ENCODE measurements around the gene ZNF207. TPM values are rescaled to one million over a fixed set of nuclear protein-coding genes. Genes with fewer than 3 reads are reported as not detected.
A peak's percentile ranks its signal among the peaks of the same experiment; 100 is the strongest.

The ZNF207 gene
- total and polyA plus RNA-seq, 10 of the 15 experiments (the other 5 are each of a cell fraction or from before 2014, with no cell fraction given) = 156 to 348 (median 205) TPM

DNA sequence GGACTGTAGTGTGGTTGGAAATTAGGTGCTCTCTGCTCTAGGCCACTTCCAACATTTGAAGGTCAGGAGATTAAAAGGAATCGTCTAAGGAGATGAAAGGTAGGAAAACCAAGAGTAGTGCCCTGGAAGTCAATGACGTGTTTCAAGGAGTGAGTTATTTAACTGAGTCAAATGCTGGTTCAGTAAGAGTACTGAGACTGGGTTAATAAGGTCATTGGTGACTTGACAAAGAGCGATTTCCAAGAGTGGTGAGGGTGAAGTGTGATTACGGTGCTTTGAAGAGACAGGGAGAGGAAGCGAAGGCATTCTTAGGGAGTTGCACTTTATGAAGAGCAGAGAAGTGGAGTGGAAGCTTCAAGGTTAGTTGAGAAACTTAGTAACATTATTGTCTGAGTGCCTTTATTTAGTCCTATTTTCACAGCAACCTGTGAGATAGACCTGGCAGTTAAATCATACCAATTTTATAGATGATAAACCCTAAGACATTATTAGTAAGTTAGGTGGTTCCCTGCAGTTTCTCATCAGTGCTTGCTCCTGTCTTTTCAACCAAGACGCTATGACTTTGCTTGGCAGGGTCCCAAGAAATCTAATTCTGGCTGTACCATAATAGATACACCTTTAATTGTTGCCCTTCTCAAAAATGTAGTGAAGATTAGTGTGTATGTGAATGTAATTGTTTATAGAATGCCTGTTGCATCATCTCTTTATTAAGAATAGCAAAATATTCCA is 5.9 kb downstream of the ZNF207 start (continued):
- TF ChIP-seq EP300 (IDR thresholded peaks at IDR 0.05; ENCODE audit: borderline replicate concordance in 1 of 2, control insufficient read depth in 1 of 2, low read depth in 2 of 2, low read length in 2 of 2) = no peak
- no peak for TF ChIP-seq SREBF1 (IDR thresholded peaks at IDR 0.05; ENCODE audit: low read length)
- no peak for TF ChIP-seq SREBF2 (IDR thresholded peaks at IDR 0.05; ENCODE audit: low read length)
- TF ChIP-seq IKZF1 (conservative IDR thresholded peaks at IDR 0.05) = no peak
- TF ChIP-seq MTA3 (IDR thresholded peaks at IDR 0.05; ENCODE audit: borderline replicate concordance, low read length) = no peak
- TF ChIP-seq PAX8 (IDR thresholded peaks at IDR 0.05) = no peak

DNA sequence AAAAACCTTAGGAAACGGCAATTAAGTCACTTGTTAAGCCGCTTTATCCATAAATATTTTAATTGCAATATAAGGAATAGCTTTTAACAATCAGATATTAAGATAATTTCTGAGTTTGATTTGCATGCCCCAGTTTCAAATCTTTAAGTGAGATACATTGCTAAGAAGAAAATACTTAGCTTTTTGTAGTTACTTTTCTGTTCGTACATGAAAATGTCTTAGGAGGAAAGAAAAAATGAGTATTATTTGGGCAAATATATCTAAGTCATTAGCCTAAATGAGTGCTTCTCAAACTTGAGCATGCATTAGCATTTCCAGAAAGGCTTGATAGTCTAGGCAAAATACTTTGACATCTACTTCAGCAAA is 6.4 kb downstream of the ZNF207 start:
- H3K4me1 ChIP-seq (ENCODE audit: control insufficient read depth, insufficient read depth, low read length) = peaks cover 10% of the 10 kb centered on the region; the same call in 1 of the 2 replicates
- ChIA-PET RAD21 (ENCODE audit: unreplicated experiment) (no interaction called here), POLR2A (interaction anchor here (0.6 kb wide), 1 partner anchor 135 kb away, joined by 3 read pairs; no protein-coding TSS in a partner anchor), SMC1A (ENCODE audit: uncharacterized antibody, unreplicated experiment) (interaction anchor here (1.0 kb wide), 1 partner anchor 16 kb away, joined by 3 read pairs; no protein-coding TSS in a partner anchor), CTCF (interaction anchor here (0.8 kb wide), 1 partner anchor 22 kb away, joined by 3 read pairs; no protein-coding TSS in a partner anchor)
- H4K20me1 ChIP-seq (ENCODE audit: control insufficient read depth, insufficient read depth) = peaks cover 13% of the 10 kb centered on the region
- H3K27ac ChIP-seq (ENCODE audit: control insufficient read depth, insufficient read depth) = no peak overlapping the region
- no peaks in the 10 kb centered on the region for H3K27me3 ChIP-seq (replicated peaks in 1 of 2; ENCODE audit: control insufficient read depth in 2 of 2, insufficient read depth in 2 of 2, low read length in 1 of 2)
- H3K4me2 ChIP-seq (ENCODE audit: control insufficient read depth, insufficient read depth) = no peak overlapping the region; the same call in 1 of the 2 replicates
- intact Hi-C loops (cut with micrococcal nuclease; ENCODE audit: unreplicated experiment) = no loop called here
- H2AFZ ChIP-seq (ENCODE audit: control insufficient read depth, low read depth, low read length) = no peak overlapping the region
- 99% methylated on average over 3 of the region's 3 CpGs for WGBS (ENCODE audit: insufficient coverage, insufficient replicate concordance, low lambda C conversion rate, missing lambda C conversion rate)
- peaks cover 85% of the 10 kb centered on the region for H3K79me2 ChIP-seq (ENCODE audit: control insufficient read depth, insufficient read depth, low read length)
- DNase-seq (ENCODE audit: low read depth, low spot score) (no peak), ATAC-seq (no peak), FAIRE-seq (no peak)
- no peak overlapping the region for H3K9ac ChIP-seq (ENCODE audit: control insufficient read depth, insufficient read depth, low read length)
- no TSS peak for BruUV-seq (replicated peaks)
- H3K9me3 ChIP-seq (replicated peaks; ENCODE audit: control insufficient read depth, insufficient read depth, low read length) = no peaks in the 10 kb centered on the region
- peaks cover 14 to 44% of the 10 kb centered on the region in 2 experiments for H3K36me3 ChIP-seq (ENCODE audit: control insufficient read depth in 2 of 2, insufficient read depth in 2 of 2, low read length in 1 of 2)
- in situ Hi-C loops (cut with MboI) = no loop called here
- peak overlapping the region; percentile 59 for H3K4me3 ChIP-seq
- TF ChIP-seq, protein P1, sequence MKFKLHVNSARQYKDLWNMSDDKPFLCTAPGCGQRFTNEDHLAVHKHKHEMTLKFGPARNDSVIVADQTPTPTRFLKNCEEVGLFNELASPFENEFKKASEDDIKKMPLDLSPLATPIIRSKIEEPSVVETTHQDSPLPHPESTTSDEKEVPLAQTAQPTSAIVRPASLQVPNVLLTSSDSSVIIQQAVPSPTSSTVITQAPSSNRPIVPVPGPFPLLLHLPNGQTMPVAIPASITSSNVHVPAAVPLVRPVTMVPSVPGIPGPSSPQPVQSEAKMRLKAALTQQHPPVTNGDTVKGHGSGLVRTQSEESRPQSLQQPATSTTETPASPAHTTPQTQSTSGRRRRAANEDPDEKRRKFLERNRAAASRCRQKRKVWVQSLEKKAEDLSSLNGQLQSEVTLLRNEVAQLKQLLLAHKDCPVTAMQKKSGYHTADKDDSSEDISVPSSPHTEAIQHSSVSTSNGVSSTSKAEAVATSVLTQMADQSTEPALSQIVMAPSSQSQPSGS (IDR thresholded peaks at IDR 0.05; ENCODE audit: low read length) = no peak
- TF ChIP-seq ZNF384 (IDR thresholded peaks at IDR 0.05; ENCODE audit: borderline replicate concordance, low read depth, low read length) (no peak), NR2F1 (conservative IDR thresholded peaks at IDR 0.05) (no peak), GATAD2B (conservative IDR thresholded peaks at IDR 0.05; ENCODE audit: low read depth) (no peak), YY1 (IDR thresholded peaks at IDR 0.05; ENCODE audit: low read depth, low read length) (no peak), RFX5 (IDR thresholded peaks at IDR 0.05; ENCODE audit: low read depth, low read length) (no peak), SIN3A (IDR thresholded peaks at IDR 0.05; ENCODE audit: low read depth, low read length) (no peak), SMARCA5 (IDR thresholded peaks at IDR 0.05) (no peak), SMC3 (IDR thresholded peaks at IDR 0.05; ENCODE audit: borderline replicate concordance, low read length) (no peak), NR2C1 (IDR thresholded peaks at IDR 0.05) (no peak), IRF4 (IDR thresholded peaks at IDR 0.05; ENCODE audit: low read depth, low read length) (no peak), SMAD5 (IDR thresholded peaks at IDR 0.05; ENCODE audit: low read depth) (no peak), CBX5 (IDR thresholded peaks at IDR 0.05; ENCODE audit: low read depth) (no peak)
- TF ChIP-seq, protein P2, sequence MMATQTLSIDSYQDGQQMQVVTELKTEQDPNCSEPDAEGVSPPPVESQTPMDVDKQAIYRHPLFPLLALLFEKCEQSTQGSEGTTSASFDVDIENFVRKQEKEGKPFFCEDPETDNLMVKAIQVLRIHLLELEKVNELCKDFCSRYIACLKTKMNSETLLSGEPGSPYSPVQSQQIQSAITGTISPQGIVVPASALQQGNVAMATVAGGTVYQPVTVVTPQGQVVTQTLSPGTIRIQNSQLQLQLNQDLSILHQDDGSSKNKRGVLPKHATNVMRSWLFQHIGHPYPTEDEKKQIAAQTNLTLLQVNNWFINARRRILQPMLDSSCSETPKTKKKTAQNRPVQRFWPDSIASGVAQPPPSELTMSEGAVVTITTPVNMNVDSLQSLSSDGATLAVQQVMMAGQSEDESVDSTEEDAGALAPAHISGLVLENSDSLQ (IDR thresholded peaks at IDR 0.05) = no peak
- TF ChIP-seq, protein P3, sequence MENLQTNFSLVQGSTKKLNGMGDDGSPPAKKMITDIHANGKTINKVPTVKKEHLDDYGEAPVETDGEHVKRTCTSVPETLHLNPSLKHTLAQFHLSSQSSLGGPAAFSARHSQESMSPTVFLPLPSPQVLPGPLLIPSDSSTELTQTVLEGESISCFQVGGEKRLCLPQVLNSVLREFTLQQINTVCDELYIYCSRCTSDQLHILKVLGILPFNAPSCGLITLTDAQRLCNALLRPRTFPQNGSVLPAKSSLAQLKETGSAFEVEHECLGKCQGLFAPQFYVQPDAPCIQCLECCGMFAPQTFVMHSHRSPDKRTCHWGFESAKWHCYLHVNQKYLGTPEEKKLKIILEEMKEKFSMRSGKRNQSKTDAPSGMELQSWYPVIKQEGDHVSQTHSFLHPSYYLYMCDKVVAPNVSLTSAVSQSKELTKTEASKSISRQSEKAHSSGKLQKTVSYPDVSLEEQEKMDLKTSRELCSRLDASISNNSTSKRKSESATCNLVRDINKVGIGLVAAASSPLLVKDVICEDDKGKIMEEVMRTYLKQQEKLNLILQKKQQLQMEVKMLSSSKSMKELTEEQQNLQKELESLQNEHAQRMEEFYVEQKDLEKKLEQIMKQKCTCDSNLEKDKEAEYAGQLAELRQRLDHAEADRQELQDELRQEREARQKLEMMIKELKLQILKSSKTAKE (IDR thresholded peaks at IDR 0.05; ENCODE audit: low read depth, poor library complexity, severe bottlenecking) = no peak
